NCI-H748 (cell line): ENCODE measurements around the gene RREB1.

ENCODE experiments used
- DNase-seq: peaks from one replicate; lab custom pipeline; 2025; ENCODE audit not compliant: unreplicated experiment; lab: John Stamatoyannopoulos, UW

The RREB1 gene

GRCh38 chr6:7215131-7215530, 107.4 kb downstream of the RREB1 start:
- no peak for DNase-seq

GRCh38 chr6:7215798-7216231, 108.1 kb downstream of the RREB1 start:
- DNase-seq = no peak

- no peak for DNase-seq
These were observed 109.3 kb downstream of the RREB1 start for GRCh38 chr6:7216941-7217621.

- DNase-seq = no peak
These were observed 110.7 kb downstream of the RREB1 start for GRCh38 chr6:7218406-7218988.

GRCh38 chr6:7219310-7219709, 111.5 kb downstream of the RREB1 start:
- no peak for DNase-seq

- no peak for DNase-seq
These were observed 114.4 kb downstream of the RREB1 start for GRCh38 chr6:7222197-7222596.

- no peak for DNase-seq
These were observed 117.0 kb downstream of the RREB1 start for GRCh38 chr6:7224731-7225130.

- DNase-seq = no peak
These were observed 121.1 kb downstream of the RREB1 start for GRCh38 chr6:7228662-7229375.

GRCh38 chr6:7229376-7230326, 121.9 kb downstream of the RREB1 start:
- DNase-seq = no peak

- DNase-seq = no peak
These were observed 122.5 kb downstream of the RREB1 start for GRCh38 chr6:7230327-7230691.

GRCh38 chr6:7230956-7231713, 123.4 kb downstream of the RREB1 start:
- no peak for DNase-seq

GRCh38 chr6:7232351-7232750, 124.6 kb downstream of the RREB1 start:
- no peak for DNase-seq

- DNase-seq = no peak
These were observed 126.8 kb downstream of the RREB1 start for GRCh38 chr6:7234547-7234946.

GRCh38 chr6:7235712-7236305, 128.0 kb downstream of the RREB1 start:
- no peak for DNase-seq

GRCh38 chr6:7236306-7237209, 128.8 kb downstream of the RREB1 start:
- DNase-seq = no peak

GRCh38 chr6:7237653-7238188, 130.0 kb downstream of the RREB1 start:
- no peak for DNase-seq

GRCh38 chr6:7238526-7238899, 130.8 kb downstream of the RREB1 start:
- no peak for DNase-seq

- peak; percentile 92 for DNase-seq
These were observed 131.3 kb downstream of the RREB1 start for GRCh38 chr6:7238900-7239589.
